Left lung (tissue), 10 donors: ENCODE data around the gene FCHO2. TPM values are rescaled to one million over a fixed set of nuclear protein-coding genes. Genes with fewer than 3 reads are reported as not detected.
"Not testable (repeated sequence)": the region's sequence is repeated elsewhere in the genome, so short reads cannot be mapped to it uniquely, and the experiment has no call there.

Source experiments
- ATAC-seq: fragments of 200-7000 bp; cut with Tn5 transposase; one replicate; pipeline ENCODE4 v1.9.1; 2020; ENCODE audit warnings: moderate library complexity
- DNase-seq, 4 donors: peaks; one replicate each; pipeline ENCODE4 v3.0.0-alpha.2; 2013 to 2020
- H3K27ac ChIP-seq, 2 donors: fragments of 200-600 bp; sonication (generic) in 1 of 2; one replicate each; pipeline versions ENCODE4 v1.5.0 to v1.8.0; 2020 to 2021
- H3K27me3 ChIP-seq, 2 donors: fragments of 200-600 bp; sonication (generic) in 1 of 2; one replicate each; pipeline versions ENCODE4 v1.5.0 to v1.8.0; 2020 to 2021
- H3K36me3 ChIP-seq, 2 donors: fragments of 200-600 bp; sonication (generic) in 1 of 2; one replicate each; pipeline versions ENCODE4 v1.5.0 to v1.8.0; 2020 to 2021
- H3K4me1 ChIP-seq, 2 donors: fragments of 200-600 bp; one replicate each; pipeline ENCODE4 v1.8.0; 2021
- H3K4me3 ChIP-seq, 2 donors: fragments of 200-600 bp; sonication (generic) in 1 of 2; one replicate each; pipeline versions ENCODE4 v1.5.0 to v1.8.0; 2020 to 2021; ENCODE audit warnings: mild to moderate bottlenecking in 1 of 2
- H3K9me3 ChIP-seq, 2 donors: fragments of 200-600 bp; sonication (generic) in 1 of 2; one replicate each; pipeline versions ENCODE4 v1.5.0 to v1.8.0; 2020 to 2021
- intact Hi-C, 2 donors: fragments of 100-400 bp; cut with DNase I; formaldehyde crosslinking; loops; one replicate each; pipeline versions ENCODE4 v1.11.2 to v1.14.2; 2022
- polyA plus RNA-seq, 6 donors: library from polyadenylated mRNA; unstranded; fragments of 120-200 nt; gene quantifications; one replicate each; pipeline ENCODE4 v1.2.1, GENCODE V29; 2013; ENCODE audit not compliant: insufficient read length in 6 of 6
- total RNA-seq, 2 donors: library from RNA; stranded (reverse); fragmentation: NEBNext Ultra II Directional; extraction: Animal tissue kit (Norgen Biotek cat#: 25700); gene quantifications; one replicate each; pipeline ENCODE4 v1.2.1, GENCODE V29; 2021
- TF ChIP-seq, protein P1 (sequence below), 2 donors: fragments of 200-600 bp; sonication (generic) in 1 of 2; IDR thresholded peaks; one replicate each; pipeline versions ENCODE4 v1.5.0 to v1.8.0; 2021; ENCODE audit warnings: antibody characterized with exemption in 2 of 2
- donor health status: DM: no; HTN: yes; CAD: no.
- donor health status: DM: no; HTN: no; CAD: no.

The FCHO2 gene
- total and polyA plus RNA-seq, 8 donors = 25.7 to 71.1 (median 30.5) TPM

DNA sequence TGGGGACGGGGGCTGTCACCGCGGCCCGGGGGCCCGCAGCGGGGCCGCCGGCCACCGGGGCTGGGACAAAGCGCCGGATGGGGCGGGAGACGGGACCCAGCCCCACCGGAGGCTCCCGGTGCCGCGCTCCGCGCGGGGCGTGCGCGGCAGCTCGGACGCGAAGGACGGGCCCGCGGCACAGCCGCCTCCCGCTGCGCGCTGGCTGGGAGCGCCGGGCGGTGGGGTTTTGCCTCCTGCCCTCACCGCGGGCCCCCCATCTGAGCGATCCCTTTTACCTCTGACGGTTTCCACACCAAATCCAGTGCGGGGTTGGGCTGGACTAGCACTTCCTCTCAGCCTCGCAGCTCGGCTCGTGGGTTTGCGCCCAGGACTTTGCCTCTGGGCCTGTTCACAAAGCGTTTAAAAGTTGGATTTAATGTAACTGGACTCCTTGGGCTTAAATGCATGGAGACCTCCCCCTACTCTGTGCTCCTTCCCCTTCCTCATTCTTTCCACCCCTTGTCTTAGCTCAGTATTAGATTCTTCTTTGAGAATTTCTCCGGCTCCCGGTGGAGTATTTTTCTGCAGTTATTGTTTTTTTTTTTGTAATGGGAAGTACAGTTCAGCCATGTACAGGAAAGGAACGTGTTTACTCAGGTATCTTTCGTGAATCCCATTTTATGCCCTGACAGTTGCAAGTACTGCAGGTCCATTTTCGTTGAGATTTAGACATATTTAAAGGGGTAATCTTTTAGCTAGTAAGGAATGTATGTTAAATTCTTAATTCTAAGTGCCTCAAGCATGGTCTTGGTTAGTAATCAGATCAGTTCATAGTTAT lies 691 bp downstream of the FCHO2 start:
- DNase-seq = peak; percentile 72 to 86 (median 74)
- Histone ChIP-seq H3K27ac (peak overlapping the region; percentile 96 to 99), H3K9me3 (no peaks in the 10 kb centered on the region), H3K4me1 (peaks cover 9 to 63% of the 10 kb centered on the region in 2 donors), H3K36me3 (no peaks in the 10 kb centered on the region), H3K27me3 (no peaks in the 10 kb centered on the region), H3K4me3 (peak overlapping the region; percentile 81 to 86)
- intact Hi-C loops = no loop called here
- TF ChIP-seq, protein P1, sequence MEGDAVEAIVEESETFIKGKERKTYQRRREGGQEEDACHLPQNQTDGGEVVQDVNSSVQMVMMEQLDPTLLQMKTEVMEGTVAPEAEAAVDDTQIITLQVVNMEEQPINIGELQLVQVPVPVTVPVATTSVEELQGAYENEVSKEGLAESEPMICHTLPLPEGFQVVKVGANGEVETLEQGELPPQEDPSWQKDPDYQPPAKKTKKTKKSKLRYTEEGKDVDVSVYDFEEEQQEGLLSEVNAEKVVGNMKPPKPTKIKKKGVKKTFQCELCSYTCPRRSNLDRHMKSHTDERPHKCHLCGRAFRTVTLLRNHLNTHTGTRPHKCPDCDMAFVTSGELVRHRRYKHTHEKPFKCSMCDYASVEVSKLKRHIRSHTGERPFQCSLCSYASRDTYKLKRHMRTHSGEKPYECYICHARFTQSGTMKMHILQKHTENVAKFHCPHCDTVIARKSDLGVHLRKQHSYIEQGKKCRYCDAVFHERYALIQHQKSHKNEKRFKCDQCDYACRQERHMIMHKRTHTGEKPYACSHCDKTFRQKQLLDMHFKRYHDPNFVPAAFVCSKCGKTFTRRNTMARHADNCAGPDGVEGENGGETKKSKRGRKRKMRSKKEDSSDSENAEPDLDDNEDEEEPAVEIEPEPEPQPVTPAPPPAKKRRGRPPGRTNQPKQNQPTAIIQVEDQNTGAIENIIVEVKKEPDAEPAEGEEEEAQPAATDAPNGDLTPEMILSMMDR (IDR thresholded peaks at IDR 0.05) = no peak
- peak; percentile 31 for ATAC-seq

DNA sequence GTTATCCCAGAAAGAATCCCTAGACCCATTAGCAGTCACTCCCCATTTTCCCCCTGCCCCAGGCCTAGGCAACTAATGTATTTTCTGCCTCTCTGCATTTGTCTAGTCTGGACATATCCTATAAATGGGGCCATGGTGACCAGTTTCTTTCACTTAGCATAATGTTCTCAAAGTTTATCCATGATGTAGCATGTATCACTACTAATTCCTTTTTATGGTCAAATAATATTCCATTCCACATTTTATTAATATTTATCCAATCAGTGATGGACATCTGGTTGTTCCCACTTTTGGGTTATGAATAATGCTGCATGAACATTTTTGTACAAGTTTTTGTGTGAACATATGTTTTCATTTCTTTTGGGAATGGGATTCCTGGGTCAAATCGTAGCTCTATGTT lies 1.5 kb downstream of the FCHO2 start:
- intact Hi-C loops = no loop called here
- no peaks in the 10 kb centered on the region for H3K27me3 ChIP-seq
- peak overlapping the region; percentile 96 to 99 for H3K27ac ChIP-seq
- TF ChIP-seq, protein P1 (IDR thresholded peaks at IDR 0.05) = no peak
- H3K36me3 ChIP-seq = no peaks in the 10 kb centered on the region
- no peak for DNase-seq
- H3K9me3 ChIP-seq = no peaks in the 10 kb centered on the region
- peaks cover 7 to 55% of the 10 kb centered on the region in 2 donors for H3K4me1 ChIP-seq
- ATAC-seq = no peak
- H3K4me3 ChIP-seq = peak overlapping the region; percentile 81 to 86

DNA sequence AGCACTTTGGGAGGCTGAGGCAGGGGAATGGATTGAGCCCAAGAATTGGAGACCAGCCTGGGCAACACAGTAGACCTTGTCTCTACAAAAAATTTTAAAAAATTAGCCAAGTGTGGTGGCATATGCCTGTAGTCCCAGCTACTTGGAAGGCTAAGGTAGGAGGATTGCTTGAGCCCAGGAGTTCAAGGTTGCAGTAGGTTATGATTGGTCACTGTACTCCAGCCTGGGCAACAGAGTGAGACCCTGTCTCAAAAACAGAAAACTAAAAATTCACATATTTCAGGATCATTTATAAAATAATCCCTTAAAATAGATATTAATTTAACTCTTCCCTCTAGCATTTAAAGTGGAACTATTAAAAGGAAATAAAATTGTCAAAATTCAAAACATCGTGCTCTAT lies 3.4 kb downstream of the FCHO2 start:
- no peaks in the 10 kb centered on the region for H3K9me3 ChIP-seq
- no peak overlapping the region for H3K27ac ChIP-seq
- intact Hi-C loops = no loop called here
- no peak for ATAC-seq
- DNase-seq = no peak
- H3K4me3 ChIP-seq = peak overlapping the region in 1 of 2 donors; percentile 86
- H3K36me3 ChIP-seq = no peaks in the 10 kb centered on the region
- TF ChIP-seq, protein P1 (IDR thresholded peaks at IDR 0.05) = no peak
- H3K27me3 ChIP-seq = no peaks in the 10 kb centered on the region
- peaks cover 0 to 37% of the 10 kb centered on the region in 2 donors for H3K4me1 ChIP-seq

DNA sequence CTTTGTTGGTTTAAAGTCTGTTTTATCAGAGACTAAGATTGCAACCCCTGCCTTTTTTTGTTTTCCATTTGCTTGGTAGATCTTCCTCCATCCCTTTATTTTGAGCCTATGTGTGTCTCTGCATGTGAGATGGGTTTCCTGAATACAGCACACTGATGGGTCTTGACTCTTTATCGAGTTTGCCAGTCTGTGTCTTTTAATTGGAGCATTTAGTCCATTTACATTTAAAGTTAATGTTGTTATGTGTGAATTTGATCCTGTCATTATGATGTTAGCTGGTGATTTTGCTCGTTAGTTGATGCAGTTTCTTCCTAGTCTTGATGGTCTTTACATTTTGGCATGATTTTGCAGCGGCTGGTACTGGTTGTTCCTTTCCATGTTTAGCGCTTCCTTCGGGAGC lies 18.6 kb downstream of the FCHO2 start:
- ATAC-seq, H3K4me3 ChIP-seq, H3K27ac ChIP-seq, intact Hi-C loops, H3K9me3 ChIP-seq, H3K27me3 ChIP-seq, DNase-seq, H3K4me1 ChIP-seq: not testable (repeated sequence)
- H3K36me3 ChIP-seq = peaks cover 0 to 15% of the 10 kb centered on the region in 2 donors

DNA sequence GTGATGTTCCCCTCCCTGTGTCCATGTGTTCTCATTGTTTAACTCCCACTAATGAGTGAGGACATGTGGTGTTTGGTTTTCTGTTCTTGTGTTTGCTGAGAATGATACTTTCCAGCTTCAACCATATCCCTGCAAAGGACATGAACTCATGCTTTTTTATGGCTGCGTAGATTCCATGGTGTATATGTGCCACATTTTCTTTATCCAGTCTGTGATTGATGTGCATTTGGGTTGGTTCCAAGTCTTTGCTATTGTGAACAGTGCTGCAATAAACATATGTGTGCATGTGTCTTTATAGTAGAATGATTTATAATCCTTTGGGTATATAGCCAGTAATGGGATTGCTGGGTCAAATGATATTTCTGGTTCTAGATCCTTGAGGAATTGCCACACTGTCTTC lies 21.0 kb downstream of the FCHO2 start:
- H3K36me3 ChIP-seq, H3K27me3 ChIP-seq, H3K9me3 ChIP-seq, H3K27ac ChIP-seq, H3K4me3 ChIP-seq, ATAC-seq, intact Hi-C loops, H3K4me1 ChIP-seq, DNase-seq: not testable (repeated sequence)

DNA sequence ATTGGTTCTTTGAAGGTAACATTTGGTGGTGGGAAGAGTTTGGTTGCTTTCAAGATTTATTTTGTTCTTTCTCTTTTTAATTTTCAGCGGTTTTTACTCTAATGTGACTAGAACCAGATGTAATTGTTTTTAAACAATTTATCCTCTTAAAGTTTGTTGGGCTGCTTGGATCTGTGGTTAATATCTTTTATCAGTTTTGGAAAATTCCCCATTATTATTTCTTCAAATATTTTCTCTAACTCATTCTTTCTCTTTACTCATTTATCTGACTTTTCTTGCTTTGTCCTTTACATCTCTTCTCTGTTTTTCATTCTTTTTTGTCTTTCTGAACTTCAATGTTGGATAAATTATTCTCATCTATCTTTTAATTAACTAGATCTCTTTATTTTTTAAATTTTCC lies 29.9 kb downstream of the FCHO2 start:
- DNase-seq = no peak
- H3K9me3 ChIP-seq = no peaks in the 10 kb centered on the region
- intact Hi-C loops = no loop called here
- H3K4me3 ChIP-seq = no peak overlapping the region
- no peaks in the 10 kb centered on the region for H3K27me3 ChIP-seq
- H3K4me1 ChIP-seq = no peaks in the 10 kb centered on the region
- TF ChIP-seq, protein P1 (IDR thresholded peaks at IDR 0.05) = no peak
- ATAC-seq = no peak
- peaks cover 0 to 11% of the 10 kb centered on the region in 2 donors for H3K36me3 ChIP-seq
- no peak overlapping the region for H3K27ac ChIP-seq
